ENCODE data around the gene ARMCX2.

ARMCX2 gene

DNA sequence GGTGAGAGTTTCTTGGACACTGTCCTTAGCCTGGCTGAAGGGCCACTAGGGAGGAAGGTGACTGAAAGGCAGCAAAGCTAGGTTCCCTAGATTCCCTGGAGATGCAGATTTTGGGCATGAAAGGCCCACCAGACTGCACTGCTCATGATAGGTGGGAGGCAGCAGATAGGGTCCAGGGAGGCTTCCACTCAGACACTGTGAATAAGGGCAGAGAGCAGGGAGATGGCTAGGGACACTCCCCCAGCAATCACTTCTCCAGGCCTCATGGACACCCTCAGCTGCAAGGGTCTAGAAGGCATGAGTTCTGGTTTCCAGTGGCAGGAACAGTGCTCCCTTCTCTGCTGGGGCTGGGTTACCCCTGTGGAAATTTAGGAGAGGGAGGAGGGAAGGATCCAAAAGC is 20.1 kb downstream of the ARMCX2 start:
- Histone ChIP-seq H3K4me1 (ENCODE audit: low read depth, poor library complexity, severe bottlenecking) (no peaks in the 10 kb centered on the region), H3K9ac (no peak overlapping the region)
- TF ChIP-seq, protein P1, sequence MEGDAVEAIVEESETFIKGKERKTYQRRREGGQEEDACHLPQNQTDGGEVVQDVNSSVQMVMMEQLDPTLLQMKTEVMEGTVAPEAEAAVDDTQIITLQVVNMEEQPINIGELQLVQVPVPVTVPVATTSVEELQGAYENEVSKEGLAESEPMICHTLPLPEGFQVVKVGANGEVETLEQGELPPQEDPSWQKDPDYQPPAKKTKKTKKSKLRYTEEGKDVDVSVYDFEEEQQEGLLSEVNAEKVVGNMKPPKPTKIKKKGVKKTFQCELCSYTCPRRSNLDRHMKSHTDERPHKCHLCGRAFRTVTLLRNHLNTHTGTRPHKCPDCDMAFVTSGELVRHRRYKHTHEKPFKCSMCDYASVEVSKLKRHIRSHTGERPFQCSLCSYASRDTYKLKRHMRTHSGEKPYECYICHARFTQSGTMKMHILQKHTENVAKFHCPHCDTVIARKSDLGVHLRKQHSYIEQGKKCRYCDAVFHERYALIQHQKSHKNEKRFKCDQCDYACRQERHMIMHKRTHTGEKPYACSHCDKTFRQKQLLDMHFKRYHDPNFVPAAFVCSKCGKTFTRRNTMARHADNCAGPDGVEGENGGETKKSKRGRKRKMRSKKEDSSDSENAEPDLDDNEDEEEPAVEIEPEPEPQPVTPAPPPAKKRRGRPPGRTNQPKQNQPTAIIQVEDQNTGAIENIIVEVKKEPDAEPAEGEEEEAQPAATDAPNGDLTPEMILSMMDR (conservative IDR thresholded peaks at IDR 0.05; ENCODE audit: low read depth, low read length): no peak

GRCh38 chrX:101619364-101619763 is 40.3 kb downstream of the ARMCX2 start:
- Histone ChIP-seq H3K4me2 (peak overlapping the region; percentile 59), H3K4me1 (ENCODE audit: low read depth, poor library complexity, severe bottlenecking) (peaks cover 46% of the 10 kb centered on the region), H3K4me3 (IDR thresholded peaks at IDR 0.05; ENCODE audit: insufficient read depth, low read depth, low read length) (no peak overlapping the region), H3K79me2 (ENCODE audit: insufficient read depth, low read depth) (peaks cover 10% of the 10 kb centered on the region; the same call in 1 of the 2 replicates), H3K36me3 (ENCODE audit: insufficient read depth) (no peaks in the 10 kb centered on the region), H3K27me3 (ENCODE audit: insufficient read depth, low read depth) (no peaks in the 10 kb centered on the region), H4K20me1 (ENCODE audit: insufficient read depth) (no peaks in the 10 kb centered on the region), H3K9ac (no peak overlapping the region), H2AFZ (ENCODE audit: low read depth) (0 out of 2 replicates have a peak overlapping the region, but pooled peaks have one; percentile 7), H3K27ac (peak overlapping the region; percentile 41; the same call in 1 of the 2 replicates)
- TF ChIP-seq, protein P1 (conservative IDR thresholded peaks at IDR 0.05; ENCODE audit: low read depth, low read length): no peak

More for the DNA sequence above, 20.1 kb downstream of the ARMCX2 start:
- Histone ChIP-seq H3K4me2 (no peak overlapping the region), H3K36me3 (ENCODE audit: insufficient read depth) (no peaks in the 10 kb centered on the region), H3K79me2 (ENCODE audit: insufficient read depth, low read depth) (no peaks in the 10 kb centered on the region), H3K4me3 (IDR thresholded peaks at IDR 0.05; ENCODE audit: insufficient read depth, low read depth, low read length) (no peak overlapping the region), H3K27ac (no peak overlapping the region), H4K20me1 (ENCODE audit: insufficient read depth) (no peaks in the 10 kb centered on the region), H3K27me3 (ENCODE audit: insufficient read depth, low read depth) (no peaks in the 10 kb centered on the region), H2AFZ (ENCODE audit: low read depth) (no peak overlapping the region)

GRCh38 chrX:101617211-101618191 is 42.1 kb downstream of the ARMCX2 start, which contains the start of gene ARMCX6:
ARMCX6 (minus strand) TSS chrX:101618000; CDS start chrX:101616620, 1,380 bp downstream.
- Histone ChIP-seq H2AFZ (ENCODE audit: low read depth) (peak within 1 kb of the TSS; percentile 78), H3K27me3 (ENCODE audit: insufficient read depth, low read depth) (no peaks in the 10 kb centered on the region), H3K36me3 (ENCODE audit: insufficient read depth) (no peaks in the 10 kb centered on the region), H3K4me3 (IDR thresholded peaks at IDR 0.05; ENCODE audit: insufficient read depth, low read depth, low read length) (no peak within 1 kb of the TSS), H3K9ac (peak within 1 kb of the TSS; percentile 79), H3K27ac (peak within 1 kb of the TSS; percentile 67), H4K20me1 (ENCODE audit: insufficient read depth) (no peaks in the 10 kb centered on the region), H3K4me1 (ENCODE audit: low read depth, poor library complexity, severe bottlenecking) (peaks cover 44% of the 10 kb centered on the region), H3K4me2 (peak within 1 kb of the TSS; percentile 92), H3K79me2 (ENCODE audit: insufficient read depth, low read depth) (no peaks in the 10 kb centered on the region)
- TF ChIP-seq, protein P1 (conservative IDR thresholded peaks at IDR 0.05; ENCODE audit: low read depth, low read length): peak; percentile 31; the same call in 1 of the 2 replicates

DNA sequence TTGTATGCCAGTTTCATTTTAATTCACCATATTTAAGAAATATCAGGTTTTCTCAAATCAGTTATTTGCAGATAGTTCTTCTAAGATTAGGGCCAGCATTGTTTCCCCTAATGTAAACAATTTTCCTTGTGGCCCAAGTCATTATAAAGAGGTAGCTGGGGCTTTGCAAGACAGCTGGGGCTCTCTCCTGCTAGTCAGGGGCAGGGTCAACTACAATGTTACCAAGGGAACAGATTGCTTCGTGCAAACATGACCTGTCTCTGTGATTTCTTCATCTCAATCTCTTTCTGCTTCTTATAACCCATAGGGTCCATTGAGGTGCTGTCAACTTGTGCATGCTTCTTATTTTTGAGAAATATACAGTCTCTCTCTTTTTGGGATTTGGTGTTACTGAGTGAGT is 53.9 kb downstream of the ARMCX2 start:
- no peak overlapping the region for H2AFZ ChIP-seq (ENCODE audit: low read depth)
- no peak overlapping the region for H3K4me2 ChIP-seq
- no peaks in the 10 kb centered on the region for H3K4me1 ChIP-seq (ENCODE audit: low read depth, poor library complexity, severe bottlenecking)
- H3K27me3 ChIP-seq (ENCODE audit: insufficient read depth, low read depth): no peaks in the 10 kb centered on the region
- no peak overlapping the region for H3K27ac ChIP-seq
- no peak overlapping the region for H3K4me3 ChIP-seq (IDR thresholded peaks at IDR 0.05; ENCODE audit: insufficient read depth, low read depth, low read length)
- H3K9ac ChIP-seq: no peak overlapping the region
- no peaks in the 10 kb centered on the region for H4K20me1 ChIP-seq (ENCODE audit: insufficient read depth)
- H3K79me2 ChIP-seq (ENCODE audit: insufficient read depth, low read depth): no peaks in the 10 kb centered on the region
- no peaks in the 10 kb centered on the region for H3K36me3 ChIP-seq (ENCODE audit: insufficient read depth)
- TF ChIP-seq, protein P1 (conservative IDR thresholded peaks at IDR 0.05; ENCODE audit: low read depth, low read length): no peak

Data from KMS-11 (cell line).